Measurements from ENCODE around the gene NMUR1.

The NMUR1 gene

GRCh38 chr2:231525248-231526163 is 4.7 kb downstream of the NMUR1 start:
- no peak for DNase-seq

GRCh38 chr2:231524477-231525247 is 5.6 kb downstream of the NMUR1 start:
- DNase-seq: no peak

- DNase-seq: no peak
Observed at GRCh38 chr2:231523451-231524285, 6.6 kb downstream of the NMUR1 start.

- DNase-seq: peak in 3 of 14 donors; percentile 6 to 68 (median 26)
Observed at GRCh38 chr2:231522418-231523180, 7.6 kb downstream of the NMUR1 start.

- DNase-seq: no peak
Observed at GRCh38 chr2:231521443-231521842, 8.8 kb downstream of the NMUR1 start.

- no peak for DNase-seq
Observed at GRCh38 chr2:231519975-231520555, 10.2 kb downstream of the NMUR1 start.

GRCh38 chr2:231518771-231519170 is 11.5 kb downstream of the NMUR1 start:
- no peak for DNase-seq

- DNase-seq: no peak
Observed at GRCh38 chr2:231515603-231516002, 14.6 kb downstream of the NMUR1 start.

GRCh38 chr2:231514951-231515297 is 15.3 kb downstream of the NMUR1 start:
- peak in 1 of 14 donors; percentile 37 for DNase-seq

GRCh38 chr2:231514225-231514950 is 15.9 kb downstream of the NMUR1 start:
- DNase-seq: peak; percentile 83 to 97 (median 96)

GRCh38 chr2:231513746-231514224 is 16.5 kb downstream of the NMUR1 start:
- no peak for DNase-seq

- DNase-seq: peak in 6 of 14 donors; percentile 10 to 73 (median 18)
Observed at GRCh38 chr2:231512222-231512621, 18.0 kb downstream of the NMUR1 start.

- no peak for DNase-seq
Observed at GRCh38 chr2:231503766-231504165, 26.5 kb downstream of the NMUR1 start.

GRCh38 chr2:231502596-231502995 is 27.6 kb downstream of the NMUR1 start:
- no peak for DNase-seq

GRCh38 chr2:231497651-231498050 is 32.6 kb downstream of the NMUR1 start:
- DNase-seq: no peak

GRCh38 chr2:231494669-231495068 is 35.6 kb downstream of the NMUR1 start:
- DNase-seq: no peak

- DNase-seq: no peak
Observed at GRCh38 chr2:231490801-231491200, 39.4 kb downstream of the NMUR1 start.

- DNase-seq: no peak
Observed at GRCh38 chr2:231489990-231490389, 40.3 kb downstream of the NMUR1 start.

GRCh38 chr2:231488331-231488730 is 41.9 kb downstream of the NMUR1 start:
- DNase-seq: no peak

- no peak for DNase-seq
Observed at GRCh38 chr2:231486851-231487596, 43.2 kb downstream of the NMUR1 start.
